Fibroblast of skin of scalp (primary cell): ENCODE results near the gene UEVLD.
A peak's percentile ranks its signal among the peaks of the same experiment; 100 is the strongest.

ENCODE experiments used
- DNase-seq: peaks from one replicate; pipeline ENCODE4 v3.0.0-alpha.2; 2013

UEVLD gene

DNA sequence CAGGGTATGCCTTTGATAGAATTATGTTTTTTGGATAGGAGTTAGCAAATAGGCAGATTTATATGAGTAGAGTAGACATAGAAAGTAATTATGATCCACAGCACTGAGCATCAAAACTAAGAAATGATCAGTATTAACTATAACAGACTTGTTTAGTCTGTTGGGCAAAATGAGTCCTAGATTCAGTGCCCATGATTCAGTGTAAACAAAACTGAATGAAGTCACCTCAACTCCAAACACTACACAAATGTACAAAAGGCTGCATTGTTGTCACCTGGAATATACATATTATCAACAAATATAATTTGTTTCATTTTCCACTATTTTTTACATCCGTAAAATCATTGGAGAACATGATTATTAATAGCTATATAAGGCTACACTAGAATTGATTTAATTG lies 6.7 kb downstream of the UEVLD start:
- DNase-seq: no peak

DNA sequence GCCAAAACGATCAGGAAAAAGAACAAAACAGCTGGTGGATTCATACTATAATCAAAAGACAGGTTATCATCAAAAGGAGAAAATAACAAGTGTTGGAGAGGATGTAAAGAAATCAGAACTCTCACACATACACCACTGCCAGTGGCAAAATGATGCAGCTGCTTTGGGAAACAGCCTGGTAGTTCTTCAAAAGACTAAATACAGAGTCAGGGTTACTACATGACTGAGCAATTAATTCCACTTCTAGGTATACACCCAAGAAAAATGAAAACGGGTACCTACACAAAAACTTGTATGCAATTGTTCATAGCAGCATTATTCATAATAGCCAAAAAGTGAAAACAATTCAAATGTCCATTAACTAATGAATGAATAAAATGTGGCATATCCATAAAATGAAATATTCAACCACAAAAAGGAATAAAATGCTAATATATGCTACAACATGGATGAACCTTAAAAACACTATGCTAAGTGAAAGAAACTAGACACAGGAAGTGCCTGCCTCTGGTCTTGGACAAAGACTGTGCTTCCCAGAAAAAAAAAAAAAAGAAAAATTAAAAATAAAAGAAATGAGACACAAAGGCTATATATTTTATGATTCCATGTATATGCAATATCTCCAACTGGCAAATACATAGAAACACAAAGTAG lies 8.3 kb downstream of the UEVLD start:
- no peak for DNase-seq

DNA sequence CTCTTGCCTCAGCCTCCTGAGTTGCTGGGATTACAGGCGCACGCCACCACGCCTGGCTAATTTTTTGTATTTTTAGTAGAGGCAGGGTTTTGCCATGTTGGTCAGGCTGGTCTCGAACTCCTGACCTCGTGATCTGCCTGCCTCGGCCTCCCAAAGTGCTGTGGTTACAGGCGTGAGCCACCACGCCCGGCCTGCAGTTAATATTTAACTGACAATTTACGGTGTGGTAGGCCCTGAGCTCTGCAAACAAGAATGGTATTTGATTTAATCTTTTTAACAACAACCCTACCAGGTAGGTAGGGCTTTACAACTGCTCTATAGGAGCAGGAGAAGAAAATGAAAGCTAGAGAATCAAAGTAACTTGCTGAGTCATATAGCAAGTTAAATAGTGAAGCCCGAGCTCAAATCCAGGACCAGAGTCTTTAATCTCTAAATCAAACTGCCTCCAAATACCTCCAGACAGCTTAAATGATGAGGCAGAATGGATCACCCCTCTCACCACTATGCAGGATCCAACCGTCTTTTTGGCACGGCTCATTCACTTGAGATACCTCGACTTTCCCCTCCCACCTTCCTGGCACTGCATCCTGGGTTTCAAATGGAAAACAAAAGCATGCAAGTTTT lies 9.4 kb downstream of the UEVLD start:
- no peak for DNase-seq

DNA sequence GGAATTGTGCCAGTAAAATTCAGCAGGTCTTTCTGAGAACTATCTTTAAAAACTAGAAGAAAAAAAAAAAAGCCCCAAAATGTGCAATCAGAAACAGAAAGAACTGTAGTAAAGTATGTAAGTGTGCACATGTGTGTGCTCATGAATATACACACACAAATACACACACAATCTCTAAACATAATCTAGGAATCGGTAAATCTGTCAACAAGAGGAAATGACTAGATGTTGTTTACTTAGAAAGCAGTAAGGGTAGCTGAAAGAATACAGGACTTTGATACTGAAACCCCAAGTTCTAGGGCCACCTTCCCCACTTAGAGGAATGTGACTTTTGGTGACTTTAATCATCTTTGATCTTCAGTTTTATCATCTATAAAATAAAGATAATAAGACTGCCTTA lies 13.2 kb downstream of the UEVLD start:
- DNase-seq: no peak

DNA sequence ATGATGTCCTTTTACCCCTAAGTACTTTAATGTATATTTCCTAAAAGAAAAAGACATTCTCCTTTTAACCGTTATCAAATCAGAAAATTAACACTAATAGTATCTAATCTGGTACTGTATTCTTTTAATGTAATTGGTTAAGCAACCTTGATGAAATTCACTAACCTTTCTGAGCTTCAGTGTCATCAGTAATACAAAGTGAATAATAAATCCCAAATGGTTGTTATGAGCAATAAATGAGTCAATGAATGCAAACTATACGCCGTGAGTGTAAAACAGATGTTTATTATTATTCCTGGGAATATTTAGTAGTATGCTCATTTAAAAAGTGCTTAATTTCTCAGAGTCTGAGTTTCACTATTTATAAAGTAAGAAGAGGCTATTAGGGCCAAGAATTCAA lies 21.5 kb downstream of the UEVLD start:
- DNase-seq: peak; percentile 20

DNA sequence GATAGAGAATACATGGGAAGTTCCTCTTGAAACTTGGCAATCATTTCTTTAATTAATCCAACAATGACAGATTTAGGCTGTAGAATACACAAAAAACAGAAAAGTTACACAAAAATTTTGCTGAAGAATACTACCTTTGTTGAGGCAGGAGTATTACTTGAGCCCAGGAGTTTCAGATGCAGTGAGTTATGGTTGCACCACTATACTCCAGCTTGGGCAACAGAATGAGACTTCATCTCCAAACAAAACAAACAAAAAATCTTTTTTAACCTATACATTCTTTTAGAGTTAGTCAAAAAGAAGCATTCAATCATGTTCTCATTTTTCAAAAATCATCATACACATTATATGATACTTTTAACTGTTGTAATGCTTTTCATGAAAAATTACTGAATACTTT lies 22.1 kb downstream of the UEVLD start:
- peak; percentile 21 for DNase-seq

DNA sequence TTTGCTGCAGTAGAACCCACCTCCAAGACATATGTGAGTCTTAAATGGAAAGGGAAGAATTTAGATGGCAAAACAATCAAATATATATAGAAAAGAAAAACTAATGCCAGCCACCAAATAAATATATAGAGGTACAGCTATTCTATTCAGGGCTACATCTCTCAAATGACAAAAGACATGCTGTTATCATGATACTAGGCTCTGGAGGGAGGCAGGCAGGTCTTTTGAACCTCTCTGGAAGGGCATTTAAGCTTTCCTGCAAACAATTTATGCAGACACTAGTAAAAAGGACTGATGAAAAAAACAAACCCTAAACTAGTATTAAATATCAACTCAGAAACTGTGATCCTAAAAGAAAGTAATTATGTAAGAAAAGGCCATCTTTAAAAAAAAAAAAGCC lies 24.4 kb downstream of the UEVLD start:
- DNase-seq: no peak

DNA sequence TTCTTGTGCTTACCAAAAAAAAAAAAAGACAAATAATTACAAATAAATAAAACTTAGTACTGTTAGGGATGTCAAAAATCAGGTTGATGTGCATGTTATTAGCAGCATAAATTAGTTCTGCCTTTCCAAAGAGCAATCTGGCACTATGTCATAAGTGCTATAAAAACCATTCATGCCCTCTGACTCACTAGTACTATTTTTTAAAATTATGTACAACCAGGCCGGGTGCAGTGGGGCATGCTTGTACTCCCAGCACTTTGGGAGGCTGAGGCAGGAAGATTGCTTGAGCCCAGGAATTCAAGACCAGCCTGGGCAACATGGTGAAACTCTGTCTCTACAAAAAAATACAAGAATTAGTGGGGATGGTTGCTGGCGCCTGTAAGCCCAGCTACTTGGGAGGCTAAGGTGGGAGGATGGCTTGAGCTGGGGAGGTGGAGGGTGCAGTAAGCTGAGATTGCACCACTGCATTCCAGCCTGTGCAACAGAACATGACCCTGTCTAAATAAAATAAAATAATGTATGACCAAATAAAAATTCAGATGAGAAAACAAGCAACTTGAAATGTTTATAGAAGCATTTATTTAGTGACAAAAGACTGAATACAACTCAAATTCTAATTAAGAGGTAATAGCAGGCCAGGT lies 25.3 kb downstream of the UEVLD start:
- DNase-seq: no peak

DNA sequence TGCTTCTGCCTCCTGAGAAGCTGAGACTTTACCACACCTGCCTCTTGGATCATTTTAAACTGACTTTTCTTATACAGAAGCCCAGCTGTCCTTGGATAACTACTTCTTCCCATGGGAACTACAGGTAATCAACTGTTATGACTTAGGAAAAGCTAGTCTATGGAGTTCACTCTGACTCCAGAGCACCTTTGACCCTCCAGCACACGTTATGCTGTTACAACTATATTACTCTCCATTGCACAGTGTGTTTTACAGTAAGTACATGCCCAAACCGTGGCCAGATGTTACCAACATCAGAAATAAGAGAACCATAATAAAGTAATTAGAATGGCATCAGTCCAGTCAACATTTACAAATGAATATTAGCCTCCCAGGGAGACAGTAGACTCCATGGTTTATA lies 40.5 kb downstream of the UEVLD start:
- DNase-seq: no peak

DNA sequence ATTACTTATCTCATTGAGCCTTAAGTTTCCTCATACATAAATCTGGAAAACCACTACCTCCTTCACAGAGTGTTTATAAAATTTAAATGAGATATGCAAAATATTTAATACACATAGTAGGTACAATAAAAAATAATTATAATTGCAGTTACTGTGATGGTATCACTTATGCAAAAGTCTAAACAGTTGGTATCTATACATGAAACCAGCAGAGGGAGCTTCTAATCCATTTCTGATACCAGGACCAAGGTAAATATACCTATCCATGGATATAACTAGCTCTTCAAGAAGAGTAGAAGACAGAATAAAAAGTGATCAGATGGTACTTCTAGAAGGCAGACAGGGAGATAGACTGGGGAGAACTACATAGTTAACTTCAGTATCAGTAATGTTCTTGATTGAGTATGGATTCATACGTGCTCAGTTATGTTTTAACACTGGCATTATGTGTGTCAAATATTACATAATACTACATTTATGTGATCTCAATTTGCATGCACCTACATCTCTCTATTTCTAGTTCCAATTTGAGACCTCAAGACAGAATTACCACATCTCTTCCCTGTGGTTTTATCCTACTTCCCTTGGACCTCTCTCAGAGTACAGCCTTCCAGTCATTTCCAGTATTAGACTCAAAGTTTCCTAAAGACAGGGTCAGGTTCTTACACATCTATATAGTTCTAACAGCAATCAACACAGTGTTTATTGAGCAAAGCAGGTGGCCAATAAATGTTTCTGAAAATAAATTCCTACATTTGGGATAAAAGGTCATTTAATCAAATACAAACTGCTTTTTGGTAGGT lies 48.1 kb downstream of the UEVLD start:
- no peak for DNase-seq

DNA sequence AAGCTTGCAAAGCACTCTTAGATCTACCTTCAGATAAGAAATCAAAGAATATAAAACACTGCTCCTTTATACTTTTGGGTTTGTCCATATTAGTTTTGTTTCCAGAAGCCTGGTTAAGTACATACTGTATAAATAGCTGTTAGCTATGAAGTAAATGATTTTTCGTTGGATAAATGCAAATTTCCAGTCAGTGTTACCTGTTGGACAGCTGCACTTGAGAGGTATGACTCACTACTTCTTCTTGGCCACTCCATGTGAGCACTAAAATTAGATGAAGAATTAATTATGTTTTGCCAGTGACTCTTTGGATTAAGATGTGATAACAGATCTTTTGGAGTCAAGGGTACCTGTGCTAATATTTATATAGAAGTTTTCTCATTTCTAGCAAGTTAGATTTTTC lies 52.3 kb downstream of the UEVLD start:
- DNase-seq: no peak

DNA sequence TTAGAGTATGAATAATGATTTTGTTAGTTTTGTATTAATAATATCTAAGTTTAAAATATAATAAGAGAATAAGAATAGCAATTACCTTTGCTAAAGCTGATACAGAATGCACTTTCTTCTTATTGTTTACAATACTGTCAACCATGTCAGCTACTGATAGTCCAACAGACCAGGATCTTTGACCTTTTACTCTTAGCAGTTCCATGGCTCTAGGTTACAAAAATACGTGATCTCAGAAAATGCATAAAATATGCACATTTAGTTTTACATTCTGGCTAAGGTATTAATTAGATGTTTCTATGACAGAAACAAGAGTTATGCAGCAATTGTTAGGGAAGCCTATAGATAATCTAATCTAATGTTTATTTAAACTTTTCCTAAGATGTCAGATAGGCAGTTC lies 54.3 kb downstream of the UEVLD start:
- no peak for DNase-seq

DNA sequence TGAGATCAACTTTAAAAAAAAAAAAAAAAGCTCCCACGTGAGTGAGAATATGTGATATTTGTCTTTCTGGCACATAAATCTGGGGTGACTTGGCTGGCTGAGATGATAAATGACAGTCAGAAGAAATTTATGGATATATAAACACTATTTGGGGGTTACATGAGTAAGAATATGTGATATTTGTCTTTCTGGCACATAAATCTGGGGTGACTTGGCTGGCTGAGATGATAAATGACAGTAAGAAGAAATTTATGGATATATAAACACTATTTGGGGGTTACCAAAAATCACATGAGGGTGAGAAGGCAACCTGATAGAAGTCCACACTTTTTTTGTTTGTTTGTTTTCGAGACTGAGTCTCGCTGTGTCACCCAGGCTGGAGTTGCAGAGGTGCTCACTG lies 55.2 kb downstream of the UEVLD start:
- DNase-seq: no peak

DNA sequence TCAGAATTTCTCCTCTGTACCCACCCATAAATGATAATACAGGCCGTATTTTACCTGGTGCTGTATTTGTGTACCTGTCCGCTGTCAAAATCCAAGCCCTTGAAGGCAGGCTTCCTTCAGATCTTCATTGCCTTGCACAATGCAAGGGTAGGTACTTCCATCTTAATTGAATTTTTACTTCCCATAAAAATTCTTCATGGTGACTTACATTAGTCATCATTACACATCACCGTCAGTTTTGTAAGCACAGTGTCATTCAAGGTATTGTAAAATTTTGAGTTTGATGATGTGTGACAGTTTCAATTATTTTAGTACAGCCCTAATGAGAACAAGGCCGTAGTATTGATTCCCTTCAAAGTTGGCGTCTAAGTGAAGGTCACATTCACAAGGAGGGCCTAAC lies 61.0 kb downstream of the UEVLD start:
- DNase-seq: peak; percentile 2

DNA sequence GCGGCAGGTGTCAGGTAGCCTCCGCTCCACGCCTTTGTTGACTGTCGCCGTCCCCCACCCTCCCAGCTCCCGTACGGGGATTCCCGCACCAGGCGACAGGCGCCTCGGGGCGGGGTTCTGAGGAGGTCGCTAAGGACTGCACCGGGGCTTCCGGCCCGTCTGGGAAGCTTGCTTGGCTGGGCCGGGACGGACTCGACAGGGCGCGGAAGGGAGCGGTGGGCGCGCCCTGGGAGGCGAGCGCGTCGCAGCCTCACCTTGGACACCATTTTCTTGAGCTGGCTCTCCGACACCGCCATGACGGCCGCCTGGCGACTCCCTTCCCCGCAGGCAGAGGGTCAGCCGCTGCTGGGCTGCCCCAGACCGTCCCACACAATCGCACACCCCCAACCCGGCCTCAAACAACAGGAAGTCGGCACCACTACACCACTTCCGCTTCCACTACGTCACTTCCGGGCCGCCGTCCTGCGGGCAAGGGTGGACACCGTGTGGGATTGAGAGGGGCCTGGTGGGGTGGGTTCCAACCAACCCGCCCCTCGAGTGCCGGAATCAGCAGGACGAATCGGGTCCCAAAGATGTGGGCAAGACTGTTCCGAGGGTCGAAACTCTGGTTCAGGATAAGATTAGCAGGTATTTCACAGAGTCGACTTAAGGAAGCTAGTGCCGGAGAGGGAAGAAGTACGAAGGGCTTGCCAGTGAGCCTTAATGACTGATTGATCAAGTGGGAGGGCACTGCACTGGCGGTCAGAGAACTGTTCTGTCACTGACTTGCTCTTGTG lies 61.8 kb downstream of the UEVLD start, which contains the start of gene TSG101:
TSS of gene TSG101 (minus strand) at position 422 of the 776 bp plus-strand sequence. CDS start at position 296, 126 bp downstream.
- DNase-seq: peak; percentile 95

DNA sequence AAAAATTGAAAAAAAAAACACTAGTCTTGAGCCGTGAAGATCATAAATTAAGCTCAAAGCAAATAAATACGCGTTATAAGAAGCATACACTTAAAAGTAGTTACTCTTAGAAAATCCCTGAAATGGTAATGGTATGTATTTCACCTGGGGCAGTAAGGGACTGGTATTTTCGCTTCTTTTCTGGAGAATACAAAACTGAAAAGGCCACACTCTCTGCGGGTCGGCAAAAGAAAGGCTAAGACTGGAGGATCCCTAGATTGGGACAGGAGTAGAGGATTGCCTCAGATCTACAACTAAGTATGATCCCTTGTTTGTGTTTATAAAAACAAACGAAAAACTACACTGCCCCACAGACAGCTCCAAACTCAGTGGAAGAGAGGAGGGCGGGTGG lies 62.4 kb downstream of the UEVLD start:
- no peak for DNase-seq

DNA sequence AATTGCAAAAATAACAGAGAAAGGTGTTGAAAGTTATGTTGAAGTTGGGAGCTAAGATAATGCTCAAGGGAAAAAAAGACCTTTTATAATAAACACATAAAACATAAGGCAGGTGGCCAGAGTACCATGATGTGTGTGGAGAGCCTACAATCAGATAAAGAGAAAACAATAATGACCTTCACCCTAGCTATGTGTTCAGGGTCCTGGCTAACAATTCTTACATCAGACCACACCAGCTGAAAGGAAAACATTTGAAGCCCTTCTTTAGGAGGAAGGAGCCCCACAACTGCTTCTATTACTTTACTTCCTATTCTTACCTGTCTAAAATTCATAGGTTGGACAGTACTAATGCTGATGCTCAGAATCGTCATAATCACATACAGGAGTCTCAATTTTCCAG lies 64.3 kb downstream of the UEVLD start:
- DNase-seq: no peak

DNA sequence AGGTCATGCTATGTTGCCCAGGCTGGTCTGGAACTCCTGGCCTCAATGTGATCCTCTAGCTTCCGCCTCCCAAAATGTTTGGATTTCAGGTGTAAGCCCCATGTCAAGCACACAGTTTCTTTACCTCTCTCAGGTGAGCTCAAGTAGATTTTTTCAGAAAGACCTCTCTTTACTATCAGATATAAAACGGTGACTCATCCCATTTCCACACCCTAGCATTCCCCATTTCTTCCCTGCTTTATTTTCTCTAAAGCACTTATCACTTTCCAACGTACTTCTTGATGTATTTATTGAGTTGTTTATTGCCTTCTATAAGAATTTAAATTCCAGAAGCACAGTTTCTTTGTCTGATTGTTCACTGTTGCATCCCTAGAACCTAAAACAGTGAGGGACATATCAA lies 65.5 kb downstream of the UEVLD start:
- DNase-seq: no peak

DNA sequence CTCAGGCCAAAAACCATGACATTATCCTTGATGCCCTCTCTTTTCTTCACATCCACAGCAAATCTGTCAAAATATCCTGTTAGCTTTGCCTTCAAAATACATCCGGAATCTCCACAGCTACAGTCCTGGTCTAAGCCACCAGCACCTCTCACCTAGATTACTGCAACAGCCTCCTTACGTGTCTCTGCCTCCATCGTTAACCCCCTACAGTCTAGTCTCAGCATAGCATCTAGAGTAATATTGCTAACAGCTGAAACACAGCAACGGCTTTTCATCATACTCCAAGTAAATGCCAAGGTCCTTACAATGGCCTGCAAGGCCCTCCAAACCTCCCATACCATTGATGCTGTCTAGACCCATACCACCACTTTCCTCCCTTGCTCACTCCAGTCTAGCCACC lies 66.1 kb downstream of the UEVLD start:
- DNase-seq: peak; percentile 2

DNA sequence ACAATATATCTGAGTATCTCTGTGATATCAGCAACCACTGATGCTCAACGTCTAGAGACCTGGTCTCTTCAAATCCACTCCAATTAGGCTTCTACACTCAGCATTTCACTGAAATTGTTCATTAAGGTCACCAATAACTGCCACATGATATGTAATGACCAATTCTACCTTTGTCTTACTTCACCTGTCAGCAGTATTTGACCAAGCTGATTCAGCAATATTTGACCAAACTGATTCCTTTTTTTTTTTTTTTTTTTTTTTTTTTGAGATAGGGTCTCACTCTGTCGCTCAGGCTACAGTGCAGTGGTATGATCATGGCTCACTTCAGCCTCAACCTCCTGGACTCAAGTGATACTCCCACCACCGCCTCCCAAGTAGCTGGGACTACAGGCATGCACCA lies 67.4 kb downstream of the UEVLD start:
- no peak for DNase-seq

DNA sequence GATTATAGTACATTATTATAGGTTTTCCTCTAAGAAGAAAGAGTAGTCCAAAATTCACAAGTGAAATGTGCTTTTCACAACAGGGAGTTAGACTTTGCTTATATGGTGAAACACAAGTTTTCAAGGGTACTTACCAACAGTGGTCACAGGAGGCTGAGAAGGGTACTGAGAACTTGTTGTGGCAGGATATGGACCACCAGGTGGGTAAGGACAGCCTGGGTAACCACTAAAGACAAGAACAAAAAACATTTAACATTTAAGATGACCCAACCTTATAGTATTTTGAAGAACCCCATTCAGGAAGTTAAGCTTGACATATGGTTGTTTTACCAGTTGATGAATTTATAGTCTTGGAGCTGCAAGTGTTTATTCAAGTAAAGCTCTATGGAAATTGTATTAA lies 86.2 kb downstream of the UEVLD start:
- no peak for DNase-seq

DNA sequence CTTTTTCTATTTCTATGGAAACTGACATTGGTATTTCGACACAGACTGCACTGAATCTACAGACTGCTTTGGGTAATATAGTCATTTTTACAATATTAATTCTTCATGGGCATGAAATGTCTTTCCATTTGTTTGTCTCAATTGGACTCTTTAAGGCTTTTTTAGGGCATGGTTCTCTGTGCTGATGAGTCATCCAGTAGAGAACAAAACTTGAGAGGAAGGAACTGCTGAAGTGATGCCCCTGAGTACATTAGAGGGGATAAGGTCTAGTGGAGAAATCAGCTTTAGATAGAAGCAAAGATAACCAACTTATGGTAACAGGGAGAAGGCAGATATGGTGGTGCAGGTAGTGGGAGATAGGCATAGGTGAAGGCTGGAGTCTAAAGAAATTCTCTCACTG lies 86.9 kb downstream of the UEVLD start:
- no peak for DNase-seq

DNA sequence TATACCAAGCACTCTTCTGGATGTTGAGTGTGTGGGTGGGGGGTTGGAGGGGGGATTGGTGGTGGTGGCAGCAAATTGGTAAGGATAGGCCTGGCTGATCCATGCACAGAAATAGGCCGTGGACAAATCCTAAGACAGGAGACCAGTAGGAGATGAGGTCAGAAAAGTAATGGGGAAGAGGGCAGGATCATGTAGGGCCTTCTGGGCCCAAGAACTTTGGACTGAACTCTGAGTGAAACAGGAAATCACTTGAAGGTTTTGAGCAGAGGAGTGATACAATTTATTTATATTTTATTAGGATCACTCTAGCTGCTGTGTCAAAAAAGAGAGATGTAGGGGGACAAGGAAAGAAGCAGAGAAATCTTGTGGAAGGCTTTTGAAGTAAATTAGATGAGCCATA lies 90.5 kb downstream of the UEVLD start:
- no peak for DNase-seq
